Measurements from ENCODE around the gene CNTNAP2.

- TF ChIP-seq POLR2A (IDR thresholded peaks at IDR 0.05): no peak
- TF ChIP-seq CTCF (IDR thresholded peaks at IDR 0.05): no peak
These were observed 22.3 kb downstream of the CNTNAP2 start for GRCh38 chr7:146138926-146139325.

Measured in uterus (tissue), 2 donors.